NCI-H1694 treated with DMSO at 0.1 percent for 48 hours (cell line): ENCODE results near the gene TSPAN14.
A peak's percentile ranks its signal among the peaks of the same experiment; 100 is the strongest.

ENCODE experiments used
- DNase-seq: peaks from one replicate; lab custom pipeline; 2025; lab: John Stamatoyannopoulos, UW

TSPAN14 gene

DNA sequence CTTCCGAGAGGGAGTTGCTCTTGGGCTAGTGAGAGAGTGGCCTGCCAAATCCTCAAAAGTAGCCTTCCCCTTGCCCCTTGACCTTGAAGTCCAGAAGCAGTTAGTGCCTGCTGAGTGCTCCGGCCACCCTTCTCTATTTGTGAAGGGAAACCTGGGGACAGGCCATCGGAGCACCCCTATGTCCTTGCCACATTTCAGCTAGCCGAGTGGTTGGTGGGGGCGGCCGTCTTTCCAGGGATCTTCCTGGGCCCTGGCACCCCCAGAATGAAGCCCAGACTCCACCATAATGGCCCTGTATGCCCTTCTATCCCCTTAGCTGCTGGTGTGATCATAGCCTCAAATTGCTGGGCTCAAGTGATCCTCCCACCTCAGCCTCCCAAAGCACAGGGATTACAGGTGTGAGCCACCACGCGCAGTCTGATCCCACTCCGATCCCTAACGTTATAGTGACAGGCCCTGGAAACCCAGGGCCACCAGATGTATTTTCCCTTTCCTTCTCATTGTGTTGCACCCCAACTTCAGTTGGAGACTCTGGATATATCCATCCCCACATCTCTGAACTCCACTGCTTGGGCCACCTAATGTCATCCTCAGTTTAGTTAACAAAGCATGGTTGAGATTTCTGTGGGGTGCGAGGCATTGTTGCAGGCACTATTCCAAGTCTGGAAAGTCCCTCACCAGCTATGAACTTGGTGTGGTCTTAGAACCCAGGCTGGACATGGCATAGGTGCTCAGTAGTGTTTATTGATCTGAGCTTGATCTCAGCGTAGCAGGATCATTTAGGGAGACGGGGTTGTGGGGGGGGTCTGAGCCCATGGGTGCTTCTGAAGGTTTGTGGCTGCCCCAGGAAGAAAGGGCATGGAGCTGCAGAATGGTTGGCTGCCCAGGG, 1.6 kb downstream of the TSPAN14 start:
- no peak for DNase-seq

- DNase-seq = no peak
These were observed 3.6 kb downstream of the TSPAN14 start for GRCh38 chr10:80457554-80458262.

- DNase-seq = no peak
These were observed 4.1 kb downstream of the TSPAN14 start for GRCh38 chr10:80458263-80458625.

DNA sequence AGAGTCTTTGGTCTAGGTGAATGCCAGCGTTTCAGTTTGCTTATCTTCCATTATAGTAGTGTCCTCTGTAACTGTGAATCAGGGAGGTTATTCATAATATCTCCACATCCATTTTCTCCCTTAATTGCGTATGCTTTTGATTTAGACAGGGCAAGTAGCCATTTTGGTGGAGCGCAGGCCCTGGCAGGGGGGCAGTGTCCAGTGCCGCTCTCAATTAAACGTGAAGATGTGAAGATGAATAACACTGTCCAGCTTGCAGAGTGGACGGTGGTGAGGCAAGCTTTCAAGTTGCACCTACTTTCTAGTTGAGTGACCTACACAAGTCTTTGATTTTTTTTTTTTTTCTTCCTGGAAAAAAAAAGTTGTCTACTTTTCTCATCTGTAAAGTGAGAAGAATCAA, 4.5 kb downstream of the TSPAN14 start:
- no peak for DNase-seq

- no peak for DNase-seq
These were observed 5.1 kb downstream of the TSPAN14 start for GRCh38 chr10:80459047-80459865.

GRCh38 chr10:80460399-80461207, 6.5 kb downstream of the TSPAN14 start:
- no peak for DNase-seq

DNA sequence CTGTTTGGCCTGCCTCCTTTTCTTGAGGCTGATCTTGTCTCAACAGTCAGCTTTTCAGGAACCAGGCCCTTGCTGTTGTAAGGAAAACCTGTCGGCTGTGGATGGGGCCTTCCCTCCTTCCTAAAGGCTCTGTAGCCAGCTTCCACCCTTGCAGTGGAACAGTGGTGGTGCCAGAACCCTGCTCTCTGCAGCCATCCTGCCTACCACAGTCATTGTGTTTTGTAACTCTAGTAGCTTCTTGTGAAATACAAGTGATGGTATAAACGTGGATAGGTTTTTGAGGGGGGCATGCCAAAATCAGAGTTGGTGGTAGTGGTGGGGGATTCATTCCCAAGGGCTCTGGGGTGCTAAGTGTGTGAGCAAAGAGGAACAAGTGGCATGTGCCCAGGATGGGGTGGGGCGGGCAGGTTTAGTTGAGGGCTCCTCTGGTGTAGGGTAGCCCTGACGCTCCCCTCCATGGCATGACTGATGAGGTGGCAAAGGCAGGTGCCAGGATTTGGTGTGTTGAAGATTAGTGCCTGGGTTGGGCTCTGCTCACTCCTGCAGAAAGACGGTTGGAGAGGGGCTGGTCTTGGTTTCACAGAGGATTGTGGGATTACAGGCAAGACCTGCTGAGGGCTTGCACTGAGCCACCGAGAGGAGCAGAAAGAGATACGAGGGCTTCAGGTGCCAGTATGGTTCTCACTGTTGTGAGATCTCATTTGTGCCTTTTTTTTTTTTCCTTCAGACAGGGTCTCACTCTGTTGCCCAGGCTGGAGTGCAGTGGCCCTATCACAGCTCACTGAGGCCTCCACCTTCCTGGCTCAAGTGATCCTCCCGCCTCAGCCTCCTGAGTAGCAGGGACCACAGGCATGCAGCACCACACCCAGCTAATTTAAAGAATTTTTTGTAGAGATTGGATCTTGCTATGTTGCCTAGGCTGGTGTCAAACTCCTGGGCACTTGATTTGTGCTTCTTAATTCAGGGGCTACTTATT, 7.4 kb downstream of the TSPAN14 start:
- no peak for DNase-seq

- peak; percentile 43 for DNase-seq
These were observed 8.3 kb downstream of the TSPAN14 start for GRCh38 chr10:80462299-80462980.

GRCh38 chr10:80462981-80463741, 9.1 kb downstream of the TSPAN14 start:
- DNase-seq = peak; percentile 85

GRCh38 chr10:80463868-80464267, 9.8 kb downstream of the TSPAN14 start:
- no peak for DNase-seq

GRCh38 chr10:80464557-80465450, 10.7 kb downstream of the TSPAN14 start:
- DNase-seq = peak; percentile 21

DNA sequence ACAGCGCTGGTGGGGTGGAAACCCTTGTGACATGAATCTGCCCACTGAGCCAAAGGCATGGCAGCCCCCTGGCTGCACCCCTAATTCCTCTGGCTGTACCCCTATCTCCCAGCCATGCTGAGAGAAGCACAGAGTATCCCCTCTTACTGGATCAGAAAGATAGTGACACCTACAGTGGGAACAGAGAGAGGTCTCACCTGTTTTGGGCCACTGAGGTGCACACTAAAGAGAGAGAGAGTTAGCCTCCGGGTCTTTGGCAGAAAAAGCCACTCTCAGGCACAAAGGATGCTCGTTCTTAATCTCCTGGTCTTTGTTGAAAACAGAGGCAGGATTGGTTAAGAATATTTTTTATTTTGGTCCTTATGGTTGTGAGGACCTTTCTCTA, 11.3 kb downstream of the TSPAN14 start:
- DNase-seq = no peak

DNA sequence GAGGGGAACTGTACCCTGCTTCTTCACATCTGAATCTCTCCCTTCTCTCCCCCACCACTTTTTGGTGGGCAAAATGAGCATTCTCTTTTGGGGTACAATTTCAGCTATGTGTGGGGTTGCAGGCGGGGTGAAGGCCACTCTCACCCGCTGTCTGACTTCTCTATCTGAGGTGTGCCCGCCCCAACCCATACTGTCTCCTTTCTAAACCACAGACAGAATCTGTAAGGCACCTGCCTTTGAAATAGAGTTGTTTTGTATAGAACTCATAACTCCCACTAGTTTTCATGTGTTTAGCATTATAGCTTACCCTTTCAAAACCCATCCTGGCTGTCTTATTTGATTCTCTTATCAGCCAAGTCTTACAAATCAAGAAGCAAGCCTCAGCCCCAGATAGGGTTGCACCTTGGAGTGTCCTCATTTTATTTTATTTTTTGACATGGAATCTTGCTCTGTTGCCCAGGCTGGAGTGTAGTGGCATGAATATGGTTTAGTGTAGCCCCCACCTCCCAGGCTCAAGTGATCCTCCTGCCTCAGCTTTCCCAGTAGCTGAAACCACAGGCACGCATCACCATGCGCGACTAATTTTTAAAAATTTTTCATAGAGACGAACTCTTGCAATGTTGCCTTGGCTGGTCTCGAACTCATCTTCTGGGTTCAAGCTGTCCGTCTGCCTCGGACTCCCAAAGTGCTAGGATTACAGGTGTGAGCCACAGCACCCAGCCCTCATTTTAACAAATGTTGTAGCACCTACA, 11.9 kb downstream of the TSPAN14 start:
- no peak for DNase-seq

- DNase-seq = no peak
These were observed 12.7 kb downstream of the TSPAN14 start for GRCh38 chr10:80466724-80467326.

DNA sequence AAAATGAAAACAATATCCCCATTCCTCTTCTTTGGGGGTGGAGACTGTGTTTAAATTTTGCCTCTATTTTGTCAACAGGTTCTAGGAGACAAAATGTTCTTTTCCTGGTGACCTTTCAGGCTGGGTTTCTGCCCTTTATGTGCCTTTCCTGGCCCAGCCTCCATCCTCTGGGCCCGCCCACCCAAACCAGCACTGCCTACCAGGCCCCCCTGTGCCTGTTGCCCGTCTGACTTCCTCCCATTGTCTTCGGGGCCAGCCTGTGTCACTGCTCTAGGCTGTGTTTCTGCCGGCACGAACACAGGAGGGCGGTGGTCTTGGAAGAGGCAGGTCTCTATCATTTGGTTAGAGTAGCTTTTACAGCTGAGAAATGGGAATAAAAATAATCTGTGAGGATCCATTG, 13.9 kb downstream of the TSPAN14 start:
- no peak for DNase-seq

DNA sequence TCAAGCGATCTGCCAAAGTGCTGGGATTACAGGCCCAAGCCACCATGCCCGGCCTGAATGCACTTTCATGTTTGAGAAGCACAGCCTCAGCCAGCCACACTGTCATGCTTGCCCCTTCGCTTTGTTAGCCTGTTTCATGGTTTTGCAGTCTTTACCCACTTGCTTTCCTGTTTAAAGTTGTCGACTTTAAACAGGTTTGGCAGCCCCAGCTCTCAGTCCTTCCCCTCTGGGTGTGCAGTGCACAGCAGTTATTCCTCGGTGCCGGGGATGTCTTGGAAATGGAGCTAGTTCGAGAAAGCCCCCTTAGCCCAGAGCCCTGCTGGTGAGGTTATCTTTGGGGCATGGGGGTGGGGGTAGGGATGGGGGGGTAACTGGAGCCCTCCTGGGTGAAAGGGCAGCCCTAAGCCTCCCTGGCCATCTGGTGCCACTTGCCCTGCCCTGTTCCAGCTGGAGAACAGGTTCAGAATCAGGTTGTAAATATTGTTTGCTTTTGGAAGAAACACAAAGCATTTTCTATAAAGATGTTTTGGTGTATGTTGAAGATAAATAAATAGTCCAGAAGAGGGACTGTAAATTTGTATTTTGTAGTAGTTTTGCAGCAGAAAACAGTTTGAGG, 14.8 kb downstream of the TSPAN14 start:
- DNase-seq = no peak
